COLO668 (cell line): ENCODE measurements around the gene TNNT3.
"Not testable (repeated sequence)": the region's sequence is repeated elsewhere in the genome, so short reads cannot be mapped to it uniquely, and the experiment has no call there.

ENCODE experiments used
- DNase-seq: peaks from one replicate; lab custom pipeline; 2025; ENCODE audit not compliant: unreplicated experiment; lab: John Stamatoyannopoulos, UW

The TNNT3 gene

GRCh38 chr11:1933416-1934334 is 14.2 kb downstream of the TNNT3 start:
- no peak for DNase-seq

GRCh38 chr11:1934335-1935155 is 15.0 kb downstream of the TNNT3 start:
- no peak for DNase-seq

GRCh38 chr11:1935156-1936071 is 15.9 kb downstream of the TNNT3 start:
- DNase-seq, result no peak

- DNase-seq, result no peak
Observed at GRCh38 chr11:1936072-1936780, 16.7 kb downstream of the TNNT3 start.

- DNase-seq, result no peak
Observed at GRCh38 chr11:1936781-1937615, 17.5 kb downstream of the TNNT3 start.

GRCh38 chr11:1937616-1938342 is 18.3 kb downstream of the TNNT3 start:
- no peak for DNase-seq

- no peak for DNase-seq
Observed at GRCh38 chr11:1938343-1939005, 19.0 kb downstream of the TNNT3 start.

GRCh38 chr11:1939006-1939625 is 19.6 kb downstream of the TNNT3 start:
- no peak for DNase-seq

GRCh38 chr11:1939788-1940187 is 20.3 kb downstream of the TNNT3 start:
- DNase-seq, result not testable (repeated sequence)

GRCh38 chr11:1942558-1943260 is 23.2 kb downstream of the TNNT3 start:
- DNase-seq, result no peak

GRCh38 chr11:1943576-1943975 is 24.1 kb downstream of the TNNT3 start:
- no peak for DNase-seq

- DNase-seq, result no peak
Observed at GRCh38 chr11:1943977-1944376, 24.5 kb downstream of the TNNT3 start.

GRCh38 chr11:1946812-1947484 is 27.4 kb downstream of the TNNT3 start, which contains the start of gene MRPL23:
Gene MRPL23 (plus strand): TSS chr11:1947332. CDS start chr11:1947363, 31 bp downstream.
- no peak for DNase-seq

- no peak for DNase-seq
Observed at GRCh38 chr11:1947592-1948237, 28.2 kb downstream of the TNNT3 start.

- DNase-seq, result no peak
Observed at GRCh38 chr11:1948389-1948788, 28.9 kb downstream of the TNNT3 start.

GRCh38 chr11:1949302-1949701 is 29.8 kb downstream of the TNNT3 start:
- no peak for DNase-seq
